Sigmoid colon (tissue), 7 donors: Measurements from ENCODE around the gene KCNQ4. TPM values are rescaled to one million over a fixed set of nuclear protein-coding genes. Genes with fewer than 3 reads are reported as not detected.

Experiments
- DNase-seq: peaks from one replicate; pipeline ENCODE4 v3.0.0-alpha.2; 2019
- H3K27ac ChIP-seq, 4 donors: fragments of 200-600 bp; sonication (generic); one replicate each; pipeline ENCODE4 v1.5.1; 2016 to 2019; ENCODE audit warnings: mild to moderate bottlenecking in 1 of 4
- H3K27me3 ChIP-seq, 3 donors: fragments of 200-600 bp; sonication (generic); one replicate each; pipeline ENCODE4 v1.5.1; 2019; ENCODE audit warnings: mild to moderate bottlenecking in 1 of 3
- H3K36me3 ChIP-seq, 4 donors: fragments of 200-600 bp; sonication (generic); one replicate each; pipeline ENCODE4 v1.5.1; 2016 to 2019
- H3K4me1 ChIP-seq, 4 donors: fragments of 200-600 bp; sonication (generic); one replicate each; pipeline ENCODE4 v1.5.1; 2017 to 2019
- H3K4me3 ChIP-seq, 4 donors: fragments of 200-600 bp; sonication (generic); one replicate each; pipeline ENCODE4 v1.5.1; 2017 to 2019; ENCODE audit warnings: mild to moderate bottlenecking in 2 of 4, moderate library complexity in 1 of 4
- H3K9me3 ChIP-seq, 4 donors: fragments of 200-600 bp in 3 of 4; sonication (generic) in 3 of 4; one replicate each; pipeline versions ENCODE4 v1.5.1 to v1.6.1; 2013 to 2019
- EP300 ChIP-seq, 4 donors: sonication (generic); formaldehyde crosslinking; IDR thresholded peaks; one replicate each; pipeline ENCODE4 v1.6.1; 2017; ENCODE audit warnings: antibody characterized with exemption in 4 of 4
- POLR2A ChIP-seq, 2 donors: fragments of 450-650 bp; IDR thresholded peaks; one replicate each; pipeline ENCODE4 v1.6.1; 2016; ENCODE audit warnings: antibody characterized with exemption in 2 of 2, mild to moderate bottlenecking in 2 of 2, moderate library complexity in 2 of 2
- POLR2AphosphoS5 ChIP-seq, 4 donors: sonication (generic); formaldehyde crosslinking; IDR thresholded peaks; one replicate each; pipeline ENCODE4 v1.6.1; 2017; ENCODE audit warnings: antibody characterized with exemption in 4 of 4
- WGBS, 2 donors: extraction: QIAGEN DNeasy Blood & Tissue Kit; methylation state at CpG; one replicate each; pipeline ENCODE4 v1.1.7; 2013; 5-methylcytosine and 5-hydroxymethylcytosine counted together
- intact Hi-C: fragments of 100-400 bp; cut with DNase I; formaldehyde crosslinking; loops from one replicate; pipeline ENCODE4 v1.15.1; 2023
- polyA plus RNA-seq, 3 donors: library from polyadenylated mRNA; stranded (reverse); fragments of 200-250 nt; gene quantifications; one replicate each; pipeline ENCODE4 v1.2.3, GENCODE V29; 2013
- total RNA-seq, 4 donors: library from RNA; depleted of rRNA; stranded (reverse); fragments of >200 nt; gene quantifications; one replicate each; pipeline ENCODE4 v1.1.0, GENCODE V29; 2016
- TF ChIP-seq, protein P1 (sequence below), 4 experiments: fragments of 450-650 bp in 3 of 4; fragments of 200-600 bp in 1 of 4; IDR thresholded peaks; one replicate each; pipeline ENCODE4 v1.5.1; 2016 to 2019; ENCODE audit warnings: antibody characterized with exemption in 4 of 4, mild to moderate bottlenecking in 3 of 4, moderate library complexity in 2 of 4
- donor health status: healthy with polysubstance abuse.
- donor health status: Bipolar disorder and iron deficiency.
- donor health status: healthy.

KCNQ4 gene
- total and polyA plus RNA-seq, 7 donors, result 0.60 to 10.8 (median 6.3) TPM; not detected in 1

DNA sequence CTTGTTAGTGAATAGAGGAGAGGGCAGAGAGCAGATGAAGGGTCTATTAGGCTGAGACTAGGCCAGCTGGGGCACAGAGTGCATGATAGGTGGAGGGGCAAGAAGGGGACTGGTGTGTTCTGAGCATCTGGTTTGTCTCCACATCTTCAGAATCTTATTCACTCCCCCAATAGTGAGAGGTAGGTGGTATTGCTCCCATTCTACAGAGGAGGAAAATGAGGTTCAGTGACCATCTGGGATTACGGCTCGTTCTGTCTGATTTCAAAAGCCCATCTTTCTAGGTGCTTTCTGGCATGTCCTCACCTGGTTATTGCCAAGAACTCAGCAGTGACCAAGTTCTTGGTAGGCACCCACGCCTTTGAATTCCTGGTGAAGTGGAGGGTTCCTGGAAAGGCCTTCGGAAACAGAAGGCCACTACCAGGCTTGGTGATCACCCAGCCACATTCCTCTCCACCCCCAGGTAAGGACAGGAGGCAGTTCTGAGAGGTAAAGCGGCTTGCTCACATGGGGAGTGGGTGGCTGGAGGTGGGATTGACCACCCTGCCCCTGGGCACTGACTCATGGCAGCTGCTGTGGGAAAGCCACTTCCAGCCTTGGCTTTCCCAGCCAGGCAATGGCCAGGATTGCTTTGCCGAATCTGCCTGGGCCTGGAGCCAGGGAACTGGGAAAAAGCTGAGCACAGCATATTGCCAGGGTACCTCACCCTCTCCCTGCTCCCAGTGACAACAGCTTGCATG lies 97.4 kb downstream of the KCNQ4 start:
- Histone ChIP-seq H3K36me3 (no peaks in the 10 kb centered on the region), H3K27me3 (peaks cover 0 to 9% (median 6%) of the 10 kb centered on the region in 3 donors), H3K9me3 (peaks cover 0 to 3% (median 1%) of the 10 kb centered on the region in 4 donors), H3K27ac (no peak overlapping the region), H3K4me1 (peaks cover 0 to 25% (median 21%) of the 10 kb centered on the region in 4 donors), H3K4me3 (no peak overlapping the region)
- no peak for DNase-seq
- 92 to 93% methylated on average over 6 of the region's 6 CpGs for WGBS, 2 donors
- intact Hi-C loops, result no loop called here
- TF ChIP-seq, protein P1, sequence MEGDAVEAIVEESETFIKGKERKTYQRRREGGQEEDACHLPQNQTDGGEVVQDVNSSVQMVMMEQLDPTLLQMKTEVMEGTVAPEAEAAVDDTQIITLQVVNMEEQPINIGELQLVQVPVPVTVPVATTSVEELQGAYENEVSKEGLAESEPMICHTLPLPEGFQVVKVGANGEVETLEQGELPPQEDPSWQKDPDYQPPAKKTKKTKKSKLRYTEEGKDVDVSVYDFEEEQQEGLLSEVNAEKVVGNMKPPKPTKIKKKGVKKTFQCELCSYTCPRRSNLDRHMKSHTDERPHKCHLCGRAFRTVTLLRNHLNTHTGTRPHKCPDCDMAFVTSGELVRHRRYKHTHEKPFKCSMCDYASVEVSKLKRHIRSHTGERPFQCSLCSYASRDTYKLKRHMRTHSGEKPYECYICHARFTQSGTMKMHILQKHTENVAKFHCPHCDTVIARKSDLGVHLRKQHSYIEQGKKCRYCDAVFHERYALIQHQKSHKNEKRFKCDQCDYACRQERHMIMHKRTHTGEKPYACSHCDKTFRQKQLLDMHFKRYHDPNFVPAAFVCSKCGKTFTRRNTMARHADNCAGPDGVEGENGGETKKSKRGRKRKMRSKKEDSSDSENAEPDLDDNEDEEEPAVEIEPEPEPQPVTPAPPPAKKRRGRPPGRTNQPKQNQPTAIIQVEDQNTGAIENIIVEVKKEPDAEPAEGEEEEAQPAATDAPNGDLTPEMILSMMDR (IDR thresholded peaks at IDR 0.05), result no peak
- TF ChIP-seq POLR2AphosphoS5 (IDR thresholded peaks at IDR 0.05) (no peak), POLR2A (IDR thresholded peaks at IDR 0.05) (no peak), EP300 (IDR thresholded peaks at IDR 0.05) (no peak)

DNA sequence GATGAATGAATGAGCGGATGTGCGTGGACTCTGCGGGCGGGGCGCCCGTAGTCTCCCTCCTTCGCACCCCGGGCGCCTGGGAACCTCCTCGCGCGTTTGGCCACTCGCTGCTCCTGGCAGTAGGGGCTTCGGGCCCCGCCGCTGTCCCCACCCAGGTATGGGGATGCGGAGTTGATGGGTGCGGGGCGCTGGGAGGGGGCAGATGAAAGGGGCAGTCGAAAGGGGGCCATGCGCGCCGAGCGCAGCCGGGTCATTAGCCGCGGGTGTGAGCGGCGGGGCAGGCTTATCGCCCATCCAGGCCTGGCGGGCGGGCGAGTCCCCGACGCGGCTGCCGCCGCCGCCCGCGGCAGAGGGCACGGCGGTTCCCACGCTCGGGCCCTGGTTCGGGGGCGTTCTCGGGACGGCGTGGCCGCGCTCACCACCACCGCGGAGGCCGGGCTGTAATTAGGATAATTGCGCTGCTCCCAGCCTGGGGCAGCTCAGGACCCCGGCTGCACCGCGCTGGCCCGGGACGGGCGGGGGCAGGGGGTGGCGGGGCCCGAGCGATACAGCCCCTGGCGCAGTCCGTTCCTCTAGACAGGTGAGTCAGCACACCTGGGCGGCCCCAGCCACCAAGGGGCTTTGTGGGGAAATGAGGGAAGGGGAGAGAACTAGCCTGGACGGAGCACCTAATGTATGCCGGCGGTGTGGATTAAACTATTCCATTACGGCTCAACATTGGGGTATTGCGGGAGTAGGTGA lies 100.6 kb downstream of the KCNQ4 start:
- peaks cover 0 to 15% (median 9%) of the 10 kb centered on the region in 4 donors for H3K4me1 ChIP-seq
- 18 to 19% methylated on average over 73 of the region's 73 CpGs for WGBS, 2 donors
- no peaks in the 10 kb centered on the region for H3K36me3 ChIP-seq
- no peaks in the 10 kb centered on the region for H3K9me3 ChIP-seq
- H3K27me3 ChIP-seq, result peaks cover 0 to 9% (median 6%) of the 10 kb centered on the region in 3 donors
- intact Hi-C loops, result no loop called here
- H3K4me3 ChIP-seq, result peak overlapping the region in 3 of 4 donors; percentile 29 to 43 (median 35)
- DNase-seq, result no peak
- TF ChIP-seq POLR2A (IDR thresholded peaks at IDR 0.05), result no peak
- TF ChIP-seq, protein P1 (IDR thresholded peaks at IDR 0.05), result no peak
- TF ChIP-seq POLR2AphosphoS5 (IDR thresholded peaks at IDR 0.05), result no peak
- TF ChIP-seq EP300 (IDR thresholded peaks at IDR 0.05), result no peak
- H3K27ac ChIP-seq, result no peak overlapping the region

DNA sequence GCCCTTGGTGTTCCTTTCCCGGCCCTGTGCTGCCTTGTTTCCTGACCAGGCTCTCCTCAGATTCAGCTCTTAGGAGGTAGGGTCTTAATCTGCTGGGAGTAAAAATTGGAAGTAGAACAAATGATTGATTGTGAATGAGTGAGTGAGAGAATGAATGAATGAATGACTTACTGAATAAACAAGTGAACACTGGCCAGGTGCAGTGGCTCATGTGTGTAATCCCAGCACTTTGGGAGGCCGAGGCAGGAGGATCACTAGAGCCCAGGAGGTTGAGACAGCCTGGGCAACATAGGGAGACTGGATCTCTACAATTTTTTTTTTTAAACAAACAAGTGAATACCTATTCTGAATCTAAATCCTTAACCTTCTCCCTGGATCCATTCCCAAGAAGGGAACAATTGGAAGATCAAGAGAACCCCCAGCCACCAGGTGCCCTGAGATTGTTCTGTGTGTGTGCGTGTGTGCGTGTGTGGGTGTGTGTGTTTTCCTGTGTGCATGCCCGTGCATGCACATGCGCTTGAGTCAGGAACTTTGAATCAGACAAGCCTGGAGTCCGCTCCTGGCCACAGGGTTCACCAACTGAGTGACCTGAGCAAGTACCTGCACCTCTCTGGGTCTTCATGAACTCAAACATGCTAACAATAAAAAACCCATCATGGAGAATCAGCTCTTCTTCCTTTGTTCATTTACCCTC lies 102.9 kb downstream of the KCNQ4 start:
- WGBS, 2 donors, result 76 to 81% methylated on average over 7 of the region's 7 CpGs
- intact Hi-C loops, result no loop called here
- no peak overlapping the region for H3K27ac ChIP-seq
- TF ChIP-seq EP300 (IDR thresholded peaks at IDR 0.05) (no peak), POLR2AphosphoS5 (IDR thresholded peaks at IDR 0.05) (no peak), POLR2A (IDR thresholded peaks at IDR 0.05) (no peak)
- TF ChIP-seq, protein P1 (IDR thresholded peaks at IDR 0.05), result no peak
- DNase-seq, result no peak
- H3K27me3 ChIP-seq, result peaks cover 0 to 9% (median 6%) of the 10 kb centered on the region in 3 donors
- H3K9me3 ChIP-seq, result no peaks in the 10 kb centered on the region
- no peak overlapping the region for H3K4me3 ChIP-seq
- H3K4me1 ChIP-seq, result peaks cover 0 to 20% (median 9%) of the 10 kb centered on the region in 4 donors
- no peaks in the 10 kb centered on the region for H3K36me3 ChIP-seq

DNA sequence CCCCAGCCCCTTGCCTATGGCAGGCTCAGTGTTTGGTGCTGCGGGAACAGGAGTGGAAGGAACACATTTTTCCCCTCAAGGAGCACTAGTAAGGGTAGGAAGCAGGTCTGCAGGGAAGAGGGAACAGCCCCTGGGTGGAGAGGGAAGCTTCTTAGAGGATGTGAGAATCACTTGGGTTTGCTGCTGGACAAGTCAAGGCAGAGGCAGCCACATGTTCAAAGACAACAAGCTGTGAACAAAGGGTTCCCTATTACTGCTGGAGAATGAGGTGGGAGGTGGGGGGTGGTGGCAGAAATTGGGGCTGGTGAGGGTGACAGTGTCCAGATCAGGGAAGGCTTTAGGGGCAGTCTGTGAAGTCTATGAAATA lies 103.4 kb downstream of the KCNQ4 start:
- TF ChIP-seq, protein P1 (IDR thresholded peaks at IDR 0.05), result no peak
- TF ChIP-seq POLR2A (IDR thresholded peaks at IDR 0.05) (no peak), EP300 (IDR thresholded peaks at IDR 0.05) (no peak), POLR2AphosphoS5 (IDR thresholded peaks at IDR 0.05) (no peak)
- Histone ChIP-seq H3K36me3 (no peaks in the 10 kb centered on the region), H3K27me3 (peaks cover 0 to 9% (median 6%) of the 10 kb centered on the region in 3 donors), H3K4me1 (peaks cover 0 to 20% (median 9%) of the 10 kb centered on the region in 4 donors), H3K4me3 (no peak overlapping the region), H3K9me3 (no peaks in the 10 kb centered on the region), H3K27ac (no peak overlapping the region)
- 73 to 87% methylated on average over 1 of the region's 1 CpG for WGBS, 2 donors
- DNase-seq, result no peak
- intact Hi-C loops, result no loop called here
